ENCODE results near the gene FTCDNL1.

Gene FTCDNL1

GRCh38 chr2:199850718-199851500 lies at the start of gene FTCDNL1:
Gene FTCDNL1 (minus strand): TSS chr2:199851192. CDS start chr2:199848962, 2,230 bp downstream.
- peak within 1 kb of the TSS; percentile 49 to 64 for H3K27ac ChIP-seq (ENCODE audit: low read depth in 2 of 2, low read length in 2 of 2)
- H3K36me3 ChIP-seq (ENCODE audit: control insufficient read depth in 2 of 2, insufficient read depth in 2 of 2, low read length in 2 of 2), result no peaks in the 10 kb centered on the region
- H3K4me1 ChIP-seq (ENCODE audit: control insufficient read depth in 2 of 2, insufficient read depth in 2 of 2, low read length in 2 of 2), result peaks cover 3 to 4% of the 10 kb centered on the region in 2 donors
- H3K4me3 ChIP-seq (ENCODE audit: low read length in 2 of 2), result peak within 1 kb of the TSS; percentile 82
- H3K9ac ChIP-seq (ENCODE audit: low read depth in 1 of 2, low read length in 2 of 2), result peak within 1 kb of the TSS; percentile 48 to 76
- H3K27me3 ChIP-seq (ENCODE audit: control insufficient read depth in 2 of 2, insufficient read depth in 2 of 2, low read length in 2 of 2), result no peaks in the 10 kb centered on the region
- no peaks in the 10 kb centered on the region for H3K9me3 ChIP-seq (ENCODE audit: control insufficient read depth in 2 of 2, low read length in 2 of 2)

GRCh38 chr2:199896617-199897016 lies 45.6 kb upstream of the FTCDNL1 start:
- Histone ChIP-seq H3K27me3 (ENCODE audit: control insufficient read depth in 2 of 2, insufficient read depth in 2 of 2, low read length in 2 of 2) (no peaks in the 10 kb centered on the region), H3K9me3 (ENCODE audit: control insufficient read depth in 2 of 2, low read length in 2 of 2) (no peaks in the 10 kb centered on the region), H3K36me3 (ENCODE audit: control insufficient read depth in 2 of 2, insufficient read depth in 2 of 2, low read length in 2 of 2) (no peaks in the 10 kb centered on the region)

GRCh38 chr2:199895406-199895805 lies 44.4 kb upstream of the FTCDNL1 start:
- no peak overlapping the region for H3K27ac ChIP-seq (ENCODE audit: low read depth in 2 of 2, low read length in 2 of 2)
- no peaks in the 10 kb centered on the region for H3K4me1 ChIP-seq (ENCODE audit: control insufficient read depth in 2 of 2, insufficient read depth in 2 of 2, low read length in 2 of 2)
- H3K27me3 ChIP-seq (ENCODE audit: control insufficient read depth in 2 of 2, insufficient read depth in 2 of 2, low read length in 2 of 2), result no peaks in the 10 kb centered on the region
- no peak overlapping the region for H3K4me3 ChIP-seq (ENCODE audit: low read length in 2 of 2)
- no peaks in the 10 kb centered on the region for H3K9me3 ChIP-seq (ENCODE audit: control insufficient read depth in 2 of 2, low read length in 2 of 2)
- no peaks in the 10 kb centered on the region for H3K36me3 ChIP-seq (ENCODE audit: control insufficient read depth in 2 of 2, insufficient read depth in 2 of 2, low read length in 2 of 2)
- no peak overlapping the region for H3K9ac ChIP-seq (ENCODE audit: low read depth in 1 of 2, low read length in 2 of 2)

More at GRCh38 chr2:199896617-199897016, 45.6 kb upstream of the FTCDNL1 start:
- Histone ChIP-seq H3K4me1 (ENCODE audit: control insufficient read depth in 2 of 2, insufficient read depth in 2 of 2, low read length in 2 of 2) (no peaks in the 10 kb centered on the region), H3K4me3 (ENCODE audit: low read length in 2 of 2) (no peak overlapping the region), H3K27ac (ENCODE audit: low read depth in 2 of 2, low read length in 2 of 2) (no peak overlapping the region), H3K9ac (ENCODE audit: low read depth in 1 of 2, low read length in 2 of 2) (no peak overlapping the region)

GRCh38 chr2:199883474-199884212 lies 32.7 kb upstream of the FTCDNL1 start:
- no peaks in the 10 kb centered on the region for H3K27me3 ChIP-seq (ENCODE audit: control insufficient read depth in 2 of 2, insufficient read depth in 2 of 2, low read length in 2 of 2)
- no peak overlapping the region for H3K4me3 ChIP-seq (ENCODE audit: low read length in 2 of 2)
- H3K27ac ChIP-seq (ENCODE audit: low read depth in 2 of 2, low read length in 2 of 2), result no peak overlapping the region
- no peaks in the 10 kb centered on the region for H3K36me3 ChIP-seq (ENCODE audit: control insufficient read depth in 2 of 2, insufficient read depth in 2 of 2, low read length in 2 of 2)
- no peaks in the 10 kb centered on the region for H3K9me3 ChIP-seq (ENCODE audit: control insufficient read depth in 2 of 2, low read length in 2 of 2)
- peaks cover 0 to 4% of the 10 kb centered on the region in 2 donors for H3K4me1 ChIP-seq (ENCODE audit: control insufficient read depth in 2 of 2, insufficient read depth in 2 of 2, low read length in 2 of 2)
- H3K9ac ChIP-seq (ENCODE audit: low read depth in 1 of 2, low read length in 2 of 2), result no peak overlapping the region

- no peak overlapping the region for H3K9ac ChIP-seq (ENCODE audit: low read depth in 1 of 2, low read length in 2 of 2)
- peaks cover 0 to 4% of the 10 kb centered on the region in 2 donors for H3K4me1 ChIP-seq (ENCODE audit: control insufficient read depth in 2 of 2, insufficient read depth in 2 of 2, low read length in 2 of 2)
- no peaks in the 10 kb centered on the region for H3K36me3 ChIP-seq (ENCODE audit: control insufficient read depth in 2 of 2, insufficient read depth in 2 of 2, low read length in 2 of 2)
- H3K4me3 ChIP-seq (ENCODE audit: low read length in 2 of 2), result no peak overlapping the region
- H3K9me3 ChIP-seq (ENCODE audit: control insufficient read depth in 2 of 2, low read length in 2 of 2), result no peaks in the 10 kb centered on the region
- H3K27ac ChIP-seq (ENCODE audit: low read depth in 2 of 2, low read length in 2 of 2), result no peak overlapping the region
- no peaks in the 10 kb centered on the region for H3K27me3 ChIP-seq (ENCODE audit: control insufficient read depth in 2 of 2, insufficient read depth in 2 of 2, low read length in 2 of 2)
These were observed 31.7 kb upstream of the FTCDNL1 start for GRCh38 chr2:199882667-199883066.

GRCh38 chr2:199875400-199875799 lies 24.4 kb upstream of the FTCDNL1 start:
- peaks cover 4 to 5% of the 10 kb centered on the region in 2 donors for H3K9me3 ChIP-seq (ENCODE audit: control insufficient read depth in 2 of 2, low read length in 2 of 2)
- no peak overlapping the region for H3K9ac ChIP-seq (ENCODE audit: low read depth in 1 of 2, low read length in 2 of 2)
- H3K36me3 ChIP-seq (ENCODE audit: control insufficient read depth in 2 of 2, insufficient read depth in 2 of 2, low read length in 2 of 2), result no peaks in the 10 kb centered on the region
- H3K4me3 ChIP-seq (ENCODE audit: low read length in 2 of 2), result no peak overlapping the region
- H3K27ac ChIP-seq (ENCODE audit: low read depth in 2 of 2, low read length in 2 of 2), result no peak overlapping the region
- no peaks in the 10 kb centered on the region for H3K27me3 ChIP-seq (ENCODE audit: control insufficient read depth in 2 of 2, insufficient read depth in 2 of 2, low read length in 2 of 2)
- H3K4me1 ChIP-seq (ENCODE audit: control insufficient read depth in 2 of 2, insufficient read depth in 2 of 2, low read length in 2 of 2), result peaks cover 0 to under 1% of the 10 kb centered on the region in 2 donors

GRCh38 chr2:199874209-199874608 lies 23.2 kb upstream of the FTCDNL1 start:
- Histone ChIP-seq H3K27ac (ENCODE audit: low read depth in 2 of 2, low read length in 2 of 2) (no peak overlapping the region), H3K9ac (ENCODE audit: low read depth in 1 of 2, low read length in 2 of 2) (no peak overlapping the region), H3K4me1 (ENCODE audit: control insufficient read depth in 2 of 2, insufficient read depth in 2 of 2, low read length in 2 of 2) (no peaks in the 10 kb centered on the region)

GRCh38 chr2:199870581-199870980 lies 19.6 kb upstream of the FTCDNL1 start:
- H3K27me3 ChIP-seq (ENCODE audit: control insufficient read depth in 2 of 2, insufficient read depth in 2 of 2, low read length in 2 of 2), result no peaks in the 10 kb centered on the region
- H3K4me3 ChIP-seq (ENCODE audit: low read length in 2 of 2), result no peak overlapping the region
- no peaks in the 10 kb centered on the region for H3K36me3 ChIP-seq (ENCODE audit: control insufficient read depth in 2 of 2, insufficient read depth in 2 of 2, low read length in 2 of 2)
- H3K4me1 ChIP-seq (ENCODE audit: control insufficient read depth in 2 of 2, insufficient read depth in 2 of 2, low read length in 2 of 2), result no peaks in the 10 kb centered on the region
- no peak overlapping the region for H3K9ac ChIP-seq (ENCODE audit: low read depth in 1 of 2, low read length in 2 of 2)
- peaks cover 4 to 5% of the 10 kb centered on the region in 2 donors for H3K9me3 ChIP-seq (ENCODE audit: control insufficient read depth in 2 of 2, low read length in 2 of 2)
- no peak overlapping the region for H3K27ac ChIP-seq (ENCODE audit: low read depth in 2 of 2, low read length in 2 of 2)

More at GRCh38 chr2:199874209-199874608, 23.2 kb upstream of the FTCDNL1 start:
- Histone ChIP-seq H3K36me3 (ENCODE audit: control insufficient read depth in 2 of 2, insufficient read depth in 2 of 2, low read length in 2 of 2) (no peaks in the 10 kb centered on the region), H3K27me3 (ENCODE audit: control insufficient read depth in 2 of 2, insufficient read depth in 2 of 2, low read length in 2 of 2) (no peaks in the 10 kb centered on the region), H3K4me3 (ENCODE audit: low read length in 2 of 2) (no peak overlapping the region), H3K9me3 (ENCODE audit: control insufficient read depth in 2 of 2, low read length in 2 of 2) (peaks cover 4 to 5% of the 10 kb centered on the region in 2 donors)

- H3K9me3 ChIP-seq (ENCODE audit: control insufficient read depth in 2 of 2, low read length in 2 of 2), result peaks cover 4 to 5% of the 10 kb centered on the region in 2 donors
- no peaks in the 10 kb centered on the region for H3K36me3 ChIP-seq (ENCODE audit: control insufficient read depth in 2 of 2, insufficient read depth in 2 of 2, low read length in 2 of 2)
- no peak overlapping the region for H3K9ac ChIP-seq (ENCODE audit: low read depth in 1 of 2, low read length in 2 of 2)
- no peaks in the 10 kb centered on the region for H3K4me1 ChIP-seq (ENCODE audit: control insufficient read depth in 2 of 2, insufficient read depth in 2 of 2, low read length in 2 of 2)
- no peak overlapping the region for H3K27ac ChIP-seq (ENCODE audit: low read depth in 2 of 2, low read length in 2 of 2)
- no peaks in the 10 kb centered on the region for H3K27me3 ChIP-seq (ENCODE audit: control insufficient read depth in 2 of 2, insufficient read depth in 2 of 2, low read length in 2 of 2)
- H3K4me3 ChIP-seq (ENCODE audit: low read length in 2 of 2), result no peak overlapping the region
These were observed 18.7 kb upstream of the FTCDNL1 start for GRCh38 chr2:199869653-199870052.

GRCh38 chr2:199869227-199869541 lies 18.2 kb upstream of the FTCDNL1 start:
- H3K9me3 ChIP-seq (ENCODE audit: control insufficient read depth in 2 of 2, low read length in 2 of 2), result peaks cover 2 to 3% of the 10 kb centered on the region in 2 donors
- no peak overlapping the region for H3K4me3 ChIP-seq (ENCODE audit: low read length in 2 of 2)
- H3K27ac ChIP-seq (ENCODE audit: low read depth in 2 of 2, low read length in 2 of 2), result no peak overlapping the region

More at GRCh38 chr2:199869227-199869541, 18.2 kb upstream of the FTCDNL1 start:
- no peak overlapping the region for H3K9ac ChIP-seq (ENCODE audit: low read depth in 1 of 2, low read length in 2 of 2)
- H3K4me1 ChIP-seq (ENCODE audit: control insufficient read depth in 2 of 2, insufficient read depth in 2 of 2, low read length in 2 of 2), result no peaks in the 10 kb centered on the region
- no peaks in the 10 kb centered on the region for H3K27me3 ChIP-seq (ENCODE audit: control insufficient read depth in 2 of 2, insufficient read depth in 2 of 2, low read length in 2 of 2)
- no peaks in the 10 kb centered on the region for H3K36me3 ChIP-seq (ENCODE audit: control insufficient read depth in 2 of 2, insufficient read depth in 2 of 2, low read length in 2 of 2)

Data from mucosa of rectum (tissue), 2 donors.